ENCODE data around the gene ANKRD33.

DNA sequence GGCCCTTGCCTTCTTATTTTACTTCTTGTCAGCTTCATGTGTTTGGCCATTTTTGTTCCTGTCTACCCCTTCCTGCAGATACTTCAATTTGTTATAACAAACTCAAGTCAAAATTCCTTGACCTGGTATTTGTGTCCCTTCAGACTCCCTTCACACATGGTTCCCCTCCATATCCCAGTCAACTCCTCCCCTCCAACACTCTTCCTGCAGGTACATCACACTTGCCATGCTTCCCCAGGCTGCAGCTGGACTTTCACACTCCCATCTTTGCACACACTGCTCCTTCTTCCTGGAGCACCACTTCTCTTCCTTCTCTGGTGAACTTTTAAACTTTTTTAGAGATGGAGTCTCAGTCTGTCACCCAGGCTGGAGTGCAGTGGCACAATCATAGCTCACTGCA lies 20.5 kb upstream of the ANKRD33 start:
- no peak for TF ChIP-seq GATA2 (IDR thresholded peaks at IDR 0.05; ENCODE audit: low read depth, low read length)
- TF ChIP-seq GATA3 (IDR thresholded peaks at IDR 0.05; ENCODE audit: low read depth, low read length): no peak
